ENCODE measurements around the gene MAPK8IP1.

MAPK8IP1 gene

GRCh38 chr11:45926001-45926401 lies 40.5 kb downstream of the MAPK8IP1 start:
- Histone ChIP-seq H3K9ac (ENCODE audit: low read depth, low read length) (no peak overlapping the region), H3K36me3 (ENCODE audit: control insufficient read depth, insufficient read depth, low read length) (peaks cover 40% of the 10 kb centered on the region), H3K4me3 (ENCODE audit: low read depth, low read length) (no peak overlapping the region), H3K4me1 (ENCODE audit: control insufficient read depth, insufficient read depth, low read length) (peaks cover 5% of the 10 kb centered on the region), H3K9me3 (ENCODE audit: control insufficient read depth, insufficient read depth, low read length) (no peaks in the 10 kb centered on the region), H3K27me3 (ENCODE audit: control insufficient read depth, insufficient read depth, low read length) (peaks cover 3% of the 10 kb centered on the region)

GRCh38 chr11:45926536-45927331 lies 41.3 kb downstream of the MAPK8IP1 start:
- peaks cover 45% of the 10 kb centered on the region for H3K36me3 ChIP-seq (ENCODE audit: control insufficient read depth, insufficient read depth, low read length)

GRCh38 chr11:45927332-45927683 lies 41.9 kb downstream of the MAPK8IP1 start:
- Histone ChIP-seq H3K9ac (ENCODE audit: low read depth, low read length) (no peak overlapping the region), H3K36me3 (ENCODE audit: control insufficient read depth, insufficient read depth, low read length) (peaks cover 45% of the 10 kb centered on the region), H3K27me3 (ENCODE audit: control insufficient read depth, insufficient read depth, low read length) (no peaks in the 10 kb centered on the region), H3K4me3 (ENCODE audit: low read depth, low read length) (no peak overlapping the region), H3K4me1 (ENCODE audit: control insufficient read depth, insufficient read depth, low read length) (no peaks in the 10 kb centered on the region), H3K9me3 (ENCODE audit: control insufficient read depth, insufficient read depth, low read length) (no peaks in the 10 kb centered on the region)

More at GRCh38 chr11:45926536-45927331, 41.3 kb downstream of the MAPK8IP1 start:
- no peak overlapping the region for H3K9ac ChIP-seq (ENCODE audit: low read depth, low read length)
- H3K4me3 ChIP-seq (ENCODE audit: low read depth, low read length) = no peak overlapping the region
- H3K4me1 ChIP-seq (ENCODE audit: control insufficient read depth, insufficient read depth, low read length) = no peaks in the 10 kb centered on the region
- H3K27me3 ChIP-seq (ENCODE audit: control insufficient read depth, insufficient read depth, low read length) = no peaks in the 10 kb centered on the region
- H3K9me3 ChIP-seq (ENCODE audit: control insufficient read depth, insufficient read depth, low read length) = no peaks in the 10 kb centered on the region

GRCh38 chr11:45927684-45928413 lies 42.4 kb downstream of the MAPK8IP1 start:
- Histone ChIP-seq H3K9ac (ENCODE audit: low read depth, low read length) (no peak overlapping the region), H3K4me1 (ENCODE audit: control insufficient read depth, insufficient read depth, low read length) (no peaks in the 10 kb centered on the region), H3K36me3 (ENCODE audit: control insufficient read depth, insufficient read depth, low read length) (peaks cover 45% of the 10 kb centered on the region), H3K27me3 (ENCODE audit: control insufficient read depth, insufficient read depth, low read length) (no peaks in the 10 kb centered on the region), H3K9me3 (ENCODE audit: control insufficient read depth, insufficient read depth, low read length) (no peaks in the 10 kb centered on the region), H3K4me3 (ENCODE audit: low read depth, low read length) (no peak overlapping the region)

GRCh38 chr11:45928535-45929215 lies 43.2 kb downstream of the MAPK8IP1 start:
- Histone ChIP-seq H3K36me3 (ENCODE audit: control insufficient read depth, insufficient read depth, low read length) (peaks cover 51% of the 10 kb centered on the region), H3K4me3 (ENCODE audit: low read depth, low read length) (no peak overlapping the region), H3K9me3 (ENCODE audit: control insufficient read depth, insufficient read depth, low read length) (no peaks in the 10 kb centered on the region), H3K9ac (ENCODE audit: low read depth, low read length) (no peak overlapping the region), H3K27me3 (ENCODE audit: control insufficient read depth, insufficient read depth, low read length) (no peaks in the 10 kb centered on the region), H3K4me1 (ENCODE audit: control insufficient read depth, insufficient read depth, low read length) (no peaks in the 10 kb centered on the region)

- Histone ChIP-seq H3K4me3 (ENCODE audit: low read depth, low read length) (no peak overlapping the region), H3K9ac (ENCODE audit: low read depth, low read length) (peak overlapping the region; percentile 47), H3K36me3 (ENCODE audit: control insufficient read depth, insufficient read depth, low read length) (peaks cover 47% of the 10 kb centered on the region), H3K9me3 (ENCODE audit: control insufficient read depth, insufficient read depth, low read length) (no peaks in the 10 kb centered on the region), H3K4me1 (ENCODE audit: control insufficient read depth, insufficient read depth, low read length) (no peaks in the 10 kb centered on the region), H3K27me3 (ENCODE audit: control insufficient read depth, insufficient read depth, low read length) (no peaks in the 10 kb centered on the region)
Measured at GRCh38 chr11:45929486-45930030, 44.1 kb downstream of the MAPK8IP1 start.

- H3K9ac ChIP-seq (ENCODE audit: low read depth, low read length) = peak overlapping the region; percentile 47
- no peaks in the 10 kb centered on the region for H3K27me3 ChIP-seq (ENCODE audit: control insufficient read depth, insufficient read depth, low read length)
- H3K36me3 ChIP-seq (ENCODE audit: control insufficient read depth, insufficient read depth, low read length) = peaks cover 48% of the 10 kb centered on the region
- H3K9me3 ChIP-seq (ENCODE audit: control insufficient read depth, insufficient read depth, low read length) = no peaks in the 10 kb centered on the region
- H3K4me3 ChIP-seq (ENCODE audit: low read depth, low read length) = no peak overlapping the region
- no peaks in the 10 kb centered on the region for H3K4me1 ChIP-seq (ENCODE audit: control insufficient read depth, insufficient read depth, low read length)
Measured at GRCh38 chr11:45930031-45930794, 44.8 kb downstream of the MAPK8IP1 start.

- Histone ChIP-seq H3K36me3 (ENCODE audit: control insufficient read depth, insufficient read depth, low read length) (peaks cover 47% of the 10 kb centered on the region), H3K4me3 (ENCODE audit: low read depth, low read length) (no peak overlapping the region), H3K4me1 (ENCODE audit: control insufficient read depth, insufficient read depth, low read length) (no peaks in the 10 kb centered on the region), H3K9ac (ENCODE audit: low read depth, low read length) (no peak overlapping the region), H3K27me3 (ENCODE audit: control insufficient read depth, insufficient read depth, low read length) (no peaks in the 10 kb centered on the region), H3K9me3 (ENCODE audit: control insufficient read depth, insufficient read depth, low read length) (no peaks in the 10 kb centered on the region)
Measured at GRCh38 chr11:45930951-45931570, 45.6 kb downstream of the MAPK8IP1 start.

- Histone ChIP-seq H3K4me3 (ENCODE audit: low read depth, low read length) (no peak overlapping the region), H3K36me3 (ENCODE audit: control insufficient read depth, insufficient read depth, low read length) (peaks cover 42% of the 10 kb centered on the region), H3K4me1 (ENCODE audit: control insufficient read depth, insufficient read depth, low read length) (no peaks in the 10 kb centered on the region), H3K9me3 (ENCODE audit: control insufficient read depth, insufficient read depth, low read length) (no peaks in the 10 kb centered on the region), H3K27me3 (ENCODE audit: control insufficient read depth, insufficient read depth, low read length) (no peaks in the 10 kb centered on the region), H3K9ac (ENCODE audit: low read depth, low read length) (no peak overlapping the region)
Measured at GRCh38 chr11:45931739-45932138, 46.3 kb downstream of the MAPK8IP1 start.

GRCh38 chr11:45932217-45932616 lies 46.8 kb downstream of the MAPK8IP1 start:
- Histone ChIP-seq H3K27me3 (ENCODE audit: control insufficient read depth, insufficient read depth, low read length) (no peaks in the 10 kb centered on the region), H3K9me3 (ENCODE audit: control insufficient read depth, insufficient read depth, low read length) (no peaks in the 10 kb centered on the region), H3K4me3 (ENCODE audit: low read depth, low read length) (no peak overlapping the region), H3K4me1 (ENCODE audit: control insufficient read depth, insufficient read depth, low read length) (no peaks in the 10 kb centered on the region), H3K36me3 (ENCODE audit: control insufficient read depth, insufficient read depth, low read length) (peaks cover 40% of the 10 kb centered on the region), H3K9ac (ENCODE audit: low read depth, low read length) (no peak overlapping the region)

Data from iPS-15b (cell line).